A673 (cell line): ENCODE results near the gene EFCAB5. TPM values are rescaled to one million over a fixed set of nuclear protein-coding genes. Genes with fewer than 3 reads are reported as not detected.
A peak's percentile ranks its signal among the peaks of the same experiment; 100 is the strongest.

Source experiments
- BruUV-seq: library from RNA; stranded (reverse); fragments of 400-500 nt; replicated peaks from 2 replicates; lab custom pipeline; 2021; lab: Mats Ljungman, UMichigan
- CTCF ChIA-PET: fragments of 300-600 bp; sonication (Branson Sonifier 250); formaldehyde crosslinking; loops from one replicate; lab custom pipeline; 2022; ENCODE audit warnings: antibody characterized with exemption; lab: Charles Lee
- POLR2A ChIA-PET: fragments of 300-600 bp; sonication (Branson Sonifier 250); formaldehyde crosslinking; loops from one replicate; lab custom pipeline; 2022; ENCODE audit warnings: antibody characterized with exemption; ENCODE audit not compliant: low non-redundant PET; lab: Charles Lee
- DNase-seq: peaks from one replicate; pipeline ENCODE4 v3.0.0-alpha.2; 2015; ENCODE audit warnings: low spot score
- H3K27ac ChIP-seq: fragments of 200-600 bp; sonication (generic); 2 replicates; pipeline ENCODE4 v1.5.1; 2016; ENCODE audit warnings: mixed run types, low read depth, mild to moderate bottlenecking, mixed read lengths, antibody characterized with exemption, low read length; ENCODE audit not compliant: poor library complexity, severe bottlenecking
- H3K27me3 ChIP-seq: fragments of 200-600 bp; sonication (generic); replicated peaks from 2 replicates; pipeline ENCODE4 v1.6.1; 2017; ENCODE audit warnings: mixed run types, low read depth, mild to moderate bottlenecking, mixed read lengths, antibody characterized with exemption, low read length; ENCODE audit not compliant: insufficient read depth, poor library complexity
- H3K36me3 ChIP-seq: fragments of 200-600 bp; sonication (generic); 2 replicates; pipeline ENCODE4 v1.6.1; 2016; ENCODE audit warnings: mixed run types, mild to moderate bottlenecking, mixed read lengths, antibody characterized with exemption, low read length; ENCODE audit not compliant: insufficient read depth, poor library complexity, severe bottlenecking
- H3K4me1 ChIP-seq: fragments of 200-600 bp; sonication (generic); 2 replicates; pipeline ENCODE4 v1.6.1; 2017; ENCODE audit warnings: mixed run types, mild to moderate bottlenecking, mixed read lengths, antibody characterized with exemption, low read length; ENCODE audit not compliant: insufficient read depth, poor library complexity, severe bottlenecking
- H3K4me3 ChIP-seq: fragments of 200-600 bp; sonication (generic); 2 replicates; pipeline ENCODE4 v1.5.1; 2016; ENCODE audit warnings: low read depth, mixed run types, mild to moderate bottlenecking, mixed read lengths, low read length; ENCODE audit not compliant: poor library complexity, severe bottlenecking
- H3K9me3 ChIP-seq: fragments of 200-600 bp; sonication (generic); 2 replicates; pipeline ENCODE4 v1.6.1; 2016; ENCODE audit warnings: mixed run types, low read depth, mild to moderate bottlenecking, mixed read lengths, antibody characterized with exemption, low read length; ENCODE audit not compliant: poor library complexity, severe bottlenecking
- EZH2 ChIP-seq: fragments of 200-600 bp; sonication (generic); IDR thresholded peaks from 2 replicates; pipeline ENCODE4 v1.6.1; 2017; ENCODE audit warnings: borderline replicate concordance, low read depth, mild to moderate bottlenecking, mixed read lengths, antibody characterized with exemption, low read length; ENCODE audit not compliant: poor library complexity, severe bottlenecking
- intact Hi-C: fragments of 100-400 bp; cut with micrococcal nuclease; formaldehyde crosslinking; loops from one replicate; pipeline ENCODE4 v1.10.0; 2022; ENCODE audit not compliant: unreplicated experiment
- total RNA-seq: library from RNA; stranded (reverse); gene quantifications from 2 replicates; pipeline ENCODE4 v1.2.3, GENCODE V29; 2021
- TF ChIP-seq, protein P1 (sequence below): fragments of 300-800, 200-600 bp; sonication (generic); conservative IDR thresholded peaks from 2 replicates; pipeline ENCODE4 v1.5.1; 2017; ENCODE audit warnings: low read depth, mild to moderate bottlenecking, antibody characterized with exemption, low read length, moderate library complexity, mixed read lengths

The EFCAB5 gene
- total RNA-seq, 1 experiment from 2014 or later: 2.8 TPM

DNA sequence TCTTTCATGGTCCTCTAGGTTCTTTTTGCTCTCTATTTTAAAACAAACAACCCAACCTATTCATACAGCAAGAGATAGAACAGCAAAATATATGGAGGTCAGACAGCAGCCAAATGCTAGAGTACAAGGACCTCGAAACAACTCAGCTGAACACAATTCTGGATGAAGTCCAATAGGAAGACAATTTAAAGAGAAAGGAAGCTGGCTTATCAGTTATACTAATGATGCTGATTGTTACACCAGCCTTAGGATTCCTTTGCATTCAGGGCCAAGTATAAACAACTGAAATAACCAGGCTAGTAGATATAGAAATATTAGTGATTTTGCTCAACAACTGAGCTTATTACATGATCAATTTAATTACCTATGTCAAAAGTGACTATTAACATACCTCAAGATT lies 13.9 kb upstream of the EFCAB5 start:
- no TSS peak for BruUV-seq
- Histone ChIP-seq H3K36me3 (no peaks in the 10 kb centered on the region), H3K27me3 (no peaks in the 10 kb centered on the region), H3K27ac (no peak overlapping the region), H3K4me1 (peaks cover 31% of the 10 kb centered on the region), H3K4me3 (peak overlapping the region; percentile 80), H3K9me3 (no peaks in the 10 kb centered on the region)
- intact Hi-C loops: no loop called here
- DNase-seq: peak; percentile 34
- POLR2A ChIA-PET: no interaction called here
- TF ChIP-seq, protein P1, sequence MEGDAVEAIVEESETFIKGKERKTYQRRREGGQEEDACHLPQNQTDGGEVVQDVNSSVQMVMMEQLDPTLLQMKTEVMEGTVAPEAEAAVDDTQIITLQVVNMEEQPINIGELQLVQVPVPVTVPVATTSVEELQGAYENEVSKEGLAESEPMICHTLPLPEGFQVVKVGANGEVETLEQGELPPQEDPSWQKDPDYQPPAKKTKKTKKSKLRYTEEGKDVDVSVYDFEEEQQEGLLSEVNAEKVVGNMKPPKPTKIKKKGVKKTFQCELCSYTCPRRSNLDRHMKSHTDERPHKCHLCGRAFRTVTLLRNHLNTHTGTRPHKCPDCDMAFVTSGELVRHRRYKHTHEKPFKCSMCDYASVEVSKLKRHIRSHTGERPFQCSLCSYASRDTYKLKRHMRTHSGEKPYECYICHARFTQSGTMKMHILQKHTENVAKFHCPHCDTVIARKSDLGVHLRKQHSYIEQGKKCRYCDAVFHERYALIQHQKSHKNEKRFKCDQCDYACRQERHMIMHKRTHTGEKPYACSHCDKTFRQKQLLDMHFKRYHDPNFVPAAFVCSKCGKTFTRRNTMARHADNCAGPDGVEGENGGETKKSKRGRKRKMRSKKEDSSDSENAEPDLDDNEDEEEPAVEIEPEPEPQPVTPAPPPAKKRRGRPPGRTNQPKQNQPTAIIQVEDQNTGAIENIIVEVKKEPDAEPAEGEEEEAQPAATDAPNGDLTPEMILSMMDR: no peak
- TF ChIP-seq EZH2: no peak
- CTCF ChIA-PET: no interaction called here

- ChIA-PET CTCF (interaction anchor here (2.3 kb wide), 1 partner anchor 150 kb away, joined by 13 read pairs; no protein-coding TSS in a partner anchor), POLR2A (no interaction called here)
- Histone ChIP-seq H3K9me3 (no peaks in the 10 kb centered on the region), H3K27ac (peak overlapping the region; percentile 88), H3K4me3 (peak overlapping the region; percentile 80), H3K36me3 (no peaks in the 10 kb centered on the region), H3K27me3 (no peaks in the 10 kb centered on the region), H3K4me1 (peaks cover 31% of the 10 kb centered on the region)
- peak; percentile 83 for DNase-seq
- intact Hi-C loops: no loop called here
- BruUV-seq: no TSS peak
- TF ChIP-seq EZH2: no peak
- TF ChIP-seq, protein P1: no peak
These were observed 12.4 kb upstream of the EFCAB5 start for GRCh38 chr17:29929006-29929532.

GRCh38 chr17:29929533-29930408 lies 11.7 kb upstream of the EFCAB5 start, which contains the start of gene SSH2:
Gene SSH2 (minus strand): TSS chr17:29930228. CDS start chr17:29930000, 228 bp downstream.
- no peak for TF ChIP-seq EZH2
- TF ChIP-seq, protein P1: no peak
- Histone ChIP-seq H3K27me3 (no peaks in the 10 kb centered on the region), H3K27ac (peak within 1 kb of the TSS; percentile 88), H3K9me3 (no peaks in the 10 kb centered on the region), H3K4me1 (peaks cover 31% of the 10 kb centered on the region), H3K4me3 (peak within 1 kb of the TSS; percentile 80), H3K36me3 (no peaks in the 10 kb centered on the region)
- POLR2A ChIA-PET: interaction anchor here (0.6 kb wide), 1 partner anchor 62 kb away, joined by 5 read pairs; no protein-coding TSS in a partner anchor
- intact Hi-C loops: loop anchor here (2.0 to 5.0 kb wide), 4 partner anchors 93 to 347 kb away; no protein-coding TSS in a partner anchor
- CTCF ChIA-PET: interaction anchor here (0.8 to 2.8 kb wide), 5 partner anchors 62 to 313 kb away, joined by 3 to 56 read pairs (median 20); no protein-coding TSS in a partner anchor
- DNase-seq: peak; percentile 97
- BruUV-seq: no TSS peak
